ENCODE measurements around the gene CCDC24.

CCDC24 gene

GRCh38 chr1:43963890-43964289 lies 27.5 kb upstream of the CCDC24 start:
- no peak for DNase-seq

DNA sequence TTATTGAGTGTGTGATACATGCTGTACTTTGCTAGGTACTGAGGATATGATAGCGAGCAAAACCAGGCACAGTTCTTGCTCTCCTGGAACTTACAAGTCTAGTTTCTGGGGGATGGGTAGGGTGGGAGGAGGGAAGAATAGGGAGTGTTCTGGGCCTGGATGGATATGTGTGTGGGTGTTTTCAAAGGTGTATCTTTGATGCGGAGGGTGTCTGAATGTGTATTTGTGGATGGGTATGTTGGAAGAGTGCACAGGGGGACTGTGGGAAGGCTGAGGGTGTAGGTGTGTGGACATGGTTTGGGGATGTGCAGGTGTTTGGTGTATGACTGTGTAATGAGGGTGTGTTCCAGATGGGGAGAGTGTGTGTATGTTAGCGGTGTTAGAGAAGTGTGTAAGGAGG lies 26.1 kb upstream of the CCDC24 start:
- DNase-seq: no peak

DNA sequence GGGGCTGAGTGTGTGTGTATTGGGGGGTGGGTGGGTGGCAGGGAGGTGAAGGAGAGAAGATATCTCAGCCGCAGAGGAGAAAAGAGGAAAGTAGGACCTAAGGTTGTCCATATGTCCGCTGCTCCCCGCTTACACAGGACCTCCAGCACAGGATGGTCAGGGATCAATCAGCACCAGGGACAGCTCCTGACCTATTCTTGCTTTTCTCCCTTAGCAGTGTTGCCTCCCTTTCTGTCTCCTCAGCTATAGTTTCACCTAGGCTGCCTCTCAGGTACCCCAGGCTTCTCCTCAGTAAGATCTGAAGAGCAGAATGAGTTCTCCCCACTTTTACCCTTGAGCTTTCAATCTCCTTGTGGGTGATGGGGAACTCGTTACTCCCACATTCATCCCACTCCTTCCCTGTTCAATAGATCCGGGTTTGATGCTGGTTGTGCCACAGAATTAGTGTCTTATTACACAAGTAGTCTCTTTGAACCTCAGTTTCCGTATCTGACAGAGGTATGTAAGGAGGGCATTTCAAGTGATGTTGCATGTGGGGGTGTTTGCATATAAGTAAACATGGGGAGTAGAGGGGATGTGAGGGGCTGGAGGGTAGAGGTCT lies 23.0 kb upstream of the CCDC24 start:
- no peak for DNase-seq

DNA sequence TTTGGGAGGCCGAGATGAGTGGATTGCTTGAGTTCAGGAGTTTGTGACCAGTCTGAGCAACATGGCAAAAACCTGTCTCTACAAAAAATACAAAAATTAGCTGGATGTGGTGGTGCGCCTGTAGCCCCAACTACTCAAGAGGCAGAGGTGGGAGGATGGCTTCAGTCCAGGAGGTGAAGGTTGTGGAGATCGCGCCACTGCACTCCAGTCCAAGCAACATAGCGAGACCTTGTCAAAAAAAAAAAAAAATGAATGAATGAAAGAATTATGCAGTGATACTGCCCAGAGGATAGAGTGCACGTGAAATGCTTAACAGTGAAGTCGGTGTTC lies 22.0 kb upstream of the CCDC24 start:
- DNase-seq: no peak

GRCh38 chr1:43969746-43970466 lies 21.5 kb upstream of the CCDC24 start, which contains the start of gene DPH2:
Gene DPH2 (plus strand): TSS chr1:43970010. CDS start chr1:43970176, 166 bp downstream.
- DNase-seq: peak; percentile 99

- DNase-seq: no peak
Measured at GRCh38 chr1:43970502-43970901, 20.9 kb upstream of the CCDC24 start.

- DNase-seq: no peak
Measured at GRCh38 chr1:43970911-43971310, 20.5 kb upstream of the CCDC24 start.

GRCh38 chr1:43971336-43971980 lies 19.9 kb upstream of the CCDC24 start:
- DNase-seq: no peak

- no peak for DNase-seq
Measured at GRCh38 chr1:43973981-43974442, 17.4 kb upstream of the CCDC24 start.

DNA sequence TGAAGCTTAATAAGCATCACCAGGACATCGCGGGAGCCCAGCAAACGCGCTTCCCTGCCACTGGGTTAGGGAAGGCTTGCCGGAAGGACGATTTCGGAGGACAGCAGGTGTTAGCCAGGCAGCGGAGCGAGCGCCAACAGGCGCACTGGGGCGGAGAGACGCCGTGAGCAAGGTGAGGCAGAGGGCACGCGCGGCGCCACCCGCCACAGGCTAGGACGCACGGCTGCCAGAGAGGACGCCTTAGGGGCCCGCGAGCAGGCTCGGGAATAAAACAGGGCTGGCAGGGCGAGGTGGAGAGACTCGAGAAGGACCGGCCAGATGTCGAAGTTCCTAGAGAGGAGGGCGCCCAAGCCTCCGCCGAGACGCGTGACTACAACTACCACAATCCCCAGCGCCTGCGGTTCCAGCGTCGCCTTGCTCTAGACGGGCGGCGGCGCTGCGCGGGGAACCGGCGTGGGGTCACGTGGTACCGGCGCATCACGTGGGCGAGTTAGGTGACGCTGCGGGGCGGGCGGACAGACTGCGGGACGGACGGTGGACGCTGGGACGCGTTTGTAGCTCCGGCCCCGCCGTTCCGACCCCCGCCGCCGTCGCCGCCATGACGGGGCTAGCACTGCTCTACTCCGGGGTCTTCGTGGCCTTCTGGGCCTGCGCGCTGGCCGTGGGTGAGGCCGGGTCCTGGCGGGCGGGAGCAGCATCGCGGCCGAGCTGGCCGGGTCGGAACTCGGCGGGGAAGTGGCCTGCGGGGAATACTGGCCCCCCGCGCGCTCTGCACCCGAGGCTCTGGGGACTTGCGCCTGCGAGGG lies 16.8 kb upstream of the CCDC24 start, which contains the start of gene ATP6V0B:
ATP6V0B (plus strand) TSS at position 518 of the 806 bp plus-strand sequence; CDS start at position 599, 81 bp downstream.
- peak; percentile 94 for DNase-seq

DNA sequence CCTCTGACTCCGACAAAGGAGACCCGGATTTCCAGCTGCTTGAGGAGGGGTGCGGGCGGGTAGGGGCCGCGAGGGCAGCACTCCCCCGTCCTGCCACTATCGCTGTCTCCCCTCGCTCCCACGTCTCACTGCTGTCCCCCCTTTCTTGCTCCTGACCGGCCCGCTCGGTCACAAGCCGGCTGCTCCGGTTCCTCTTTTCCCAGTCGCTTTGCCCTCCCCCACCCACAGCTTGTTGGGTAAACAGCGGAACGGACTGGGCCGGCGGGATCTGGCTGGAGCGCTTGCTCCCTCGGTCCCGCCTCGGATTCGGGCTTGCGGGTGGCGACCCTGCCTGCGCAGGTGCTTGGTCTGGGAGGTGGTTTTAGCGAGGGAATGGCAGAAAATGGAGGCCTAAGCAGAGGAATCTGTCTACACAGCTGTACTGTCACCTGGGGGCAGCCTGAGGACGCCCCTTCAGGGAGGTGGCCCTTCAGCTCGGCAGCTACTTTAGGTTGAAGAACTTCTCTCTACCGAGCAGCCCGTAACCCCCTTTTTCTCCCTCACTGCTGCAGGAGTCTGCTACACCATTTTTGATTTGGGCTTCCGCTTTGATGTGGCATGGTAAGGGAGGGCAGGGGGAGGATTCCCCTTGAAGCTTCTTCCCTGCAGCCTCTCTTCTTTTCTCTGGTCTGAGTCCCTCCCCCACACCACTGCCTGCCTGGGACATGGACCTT lies 16.0 kb upstream of the CCDC24 start:
- no peak for DNase-seq

- no peak for DNase-seq
Measured at GRCh38 chr1:43976045-43976444, 15.4 kb upstream of the CCDC24 start.

- no peak for DNase-seq
Measured at GRCh38 chr1:43976890-43977289, 14.5 kb upstream of the CCDC24 start.

DNA sequence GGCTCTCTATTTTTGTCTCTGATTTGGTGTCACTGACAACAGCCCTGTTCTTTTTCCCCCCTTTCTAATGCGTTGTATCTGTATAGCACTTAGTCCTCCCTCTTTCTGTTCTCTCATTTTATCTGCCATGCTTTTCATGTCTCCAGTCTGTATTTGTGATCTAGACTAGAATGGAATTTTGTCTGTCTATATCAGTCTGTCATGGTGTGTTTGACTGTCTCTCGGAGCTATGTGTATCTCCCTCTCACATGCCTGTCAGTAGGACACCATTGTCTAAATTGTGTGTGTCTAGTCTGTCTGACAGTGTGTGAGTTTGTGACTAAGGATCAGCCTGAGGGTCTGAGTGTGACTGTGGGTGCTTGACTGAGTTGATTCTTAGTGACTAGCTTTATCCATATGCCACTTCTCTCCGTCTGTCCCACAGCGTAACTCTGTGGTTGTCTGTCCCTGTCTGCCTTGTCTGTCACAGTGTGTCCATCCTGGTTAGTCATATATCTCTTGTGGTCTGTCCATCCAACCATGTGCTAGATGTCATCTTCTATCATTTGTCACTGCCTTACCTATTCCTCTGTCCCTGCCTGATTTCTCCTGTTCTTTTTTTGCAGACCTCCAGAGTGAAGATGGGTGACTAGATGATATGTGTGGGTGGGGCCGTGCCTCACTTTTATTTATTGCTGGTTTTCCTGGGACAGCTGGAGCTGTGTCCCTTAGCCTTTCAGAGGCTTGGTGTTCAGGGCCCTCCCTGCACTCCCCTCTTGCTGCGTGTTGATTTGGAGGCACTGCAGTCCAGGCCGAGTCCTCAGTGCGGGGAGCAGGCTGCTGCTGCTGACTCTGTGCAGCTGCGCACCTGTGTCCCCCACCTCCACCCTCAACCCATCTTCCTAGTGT lies 13.8 kb upstream of the CCDC24 start:
- no peak for DNase-seq

- DNase-seq: no peak
Measured at GRCh38 chr1:43978264-43978550, 13.2 kb upstream of the CCDC24 start.

DNA sequence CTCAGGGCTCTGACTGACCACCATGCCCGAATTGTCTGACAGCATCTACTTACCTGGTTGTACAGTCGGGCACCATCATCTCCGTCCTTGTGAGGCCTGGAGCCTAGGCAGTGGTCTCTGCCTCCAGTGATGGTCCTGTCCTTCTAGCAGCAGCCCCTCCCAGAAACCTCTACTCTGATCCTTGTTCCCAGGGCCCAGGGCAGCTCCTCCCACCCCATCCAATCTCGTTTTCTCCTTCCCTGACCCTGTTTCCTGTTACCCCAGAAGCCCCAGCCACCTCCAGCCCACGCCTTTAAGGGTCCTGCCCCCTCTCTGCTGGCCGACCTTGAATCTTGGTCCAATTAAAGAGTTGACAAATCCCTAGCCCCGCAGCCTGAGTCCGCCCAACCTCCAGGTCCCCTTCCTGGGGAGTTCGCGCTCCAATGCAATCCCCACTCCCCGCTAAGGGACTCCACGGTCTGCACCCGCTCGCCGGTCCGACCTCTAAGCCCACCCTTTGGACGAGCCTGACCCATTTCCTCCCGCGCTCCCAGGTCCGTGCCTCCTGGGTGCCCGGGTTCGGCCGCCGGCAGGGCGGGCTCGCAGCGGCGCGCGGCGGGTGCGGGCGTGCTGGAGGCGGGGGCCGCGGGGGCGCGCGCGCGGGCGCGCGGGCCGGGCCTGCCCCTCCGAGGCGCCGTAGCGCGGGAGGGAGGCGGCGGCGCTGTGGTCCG lies 12.7 kb upstream of the CCDC24 start, which contains the start of gene B4GALT2:
B4GALT2 (plus strand) TSS at position 660 of the 710 bp plus-strand sequence. CDS start 1,951 bp downstream, outside the sequence.
- DNase-seq: no peak

DNA sequence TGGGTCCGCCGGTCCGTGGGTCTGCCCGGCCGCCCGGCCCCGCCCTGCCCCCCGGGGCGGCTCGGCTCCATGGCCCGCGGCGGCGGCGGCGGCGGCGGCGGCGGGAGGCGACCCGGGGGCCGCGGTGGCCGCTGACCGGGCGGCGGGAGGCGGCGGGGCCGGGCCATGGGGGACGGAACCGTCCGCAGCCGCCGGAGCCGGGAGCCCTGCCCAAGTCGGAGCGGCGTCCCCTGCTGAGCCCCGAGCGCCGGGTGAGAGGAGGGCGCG lies 12.2 kb upstream of the CCDC24 start:
- DNase-seq: no peak

GRCh38 chr1:43979528-43980254 lies 11.7 kb upstream of the CCDC24 start:
- DNase-seq: no peak

- DNase-seq: no peak
Measured at GRCh38 chr1:43980255-43981134, 10.9 kb upstream of the CCDC24 start.

GRCh38 chr1:43981135-43981491 lies 10.3 kb upstream of the CCDC24 start:
- DNase-seq: no peak
